NK-92 (cell line): Measurements from ENCODE around the gene ELAVL1.

Experiments
- DNase-seq: peaks from one replicate; lab custom pipeline; 2025; ENCODE audit not compliant: unreplicated experiment; lab: John Stamatoyannopoulos, UW

The ELAVL1 gene

DNA sequence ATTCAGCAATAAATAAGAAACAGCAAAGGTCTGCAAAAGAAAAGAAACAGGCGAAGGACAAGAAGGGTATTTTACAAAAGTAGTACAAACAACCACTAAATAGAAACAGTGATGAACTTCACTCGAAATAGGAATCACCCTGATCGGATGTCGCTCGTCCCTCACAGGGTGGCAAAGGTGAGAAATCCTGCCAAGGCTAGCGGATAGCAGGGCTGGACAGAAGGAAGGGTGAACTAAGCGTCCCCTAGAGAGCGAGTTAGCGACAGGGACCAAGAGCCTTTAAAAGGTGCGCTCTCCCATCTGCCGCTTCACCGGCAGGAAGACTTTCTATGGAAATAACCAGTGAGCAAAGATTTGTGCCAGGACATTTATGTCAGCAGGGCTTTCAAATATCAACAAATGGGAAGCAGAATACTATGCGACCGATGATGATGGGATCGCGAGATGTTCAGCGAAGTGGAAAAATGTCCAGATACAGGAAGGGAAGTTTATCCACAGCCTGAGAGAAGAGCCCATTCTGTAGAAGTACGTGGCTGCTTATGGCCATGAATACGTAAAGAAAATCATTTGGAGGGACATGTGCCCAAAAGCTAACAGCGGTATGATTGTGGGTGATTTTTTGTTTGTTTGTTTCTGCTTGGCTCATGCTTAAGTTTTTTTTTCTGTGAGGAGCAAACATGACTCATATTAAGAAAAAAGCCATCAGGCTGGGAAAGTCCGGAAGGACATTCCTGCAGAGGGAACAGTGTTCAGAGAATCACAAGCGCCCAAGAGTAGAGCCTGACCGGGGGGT lies 18.9 kb downstream of the ELAVL1 start:
- no peak for DNase-seq

- DNase-seq, result no peak
These were observed 19.9 kb downstream of the ELAVL1 start for GRCh38 chr19:7985481-7985911.

DNA sequence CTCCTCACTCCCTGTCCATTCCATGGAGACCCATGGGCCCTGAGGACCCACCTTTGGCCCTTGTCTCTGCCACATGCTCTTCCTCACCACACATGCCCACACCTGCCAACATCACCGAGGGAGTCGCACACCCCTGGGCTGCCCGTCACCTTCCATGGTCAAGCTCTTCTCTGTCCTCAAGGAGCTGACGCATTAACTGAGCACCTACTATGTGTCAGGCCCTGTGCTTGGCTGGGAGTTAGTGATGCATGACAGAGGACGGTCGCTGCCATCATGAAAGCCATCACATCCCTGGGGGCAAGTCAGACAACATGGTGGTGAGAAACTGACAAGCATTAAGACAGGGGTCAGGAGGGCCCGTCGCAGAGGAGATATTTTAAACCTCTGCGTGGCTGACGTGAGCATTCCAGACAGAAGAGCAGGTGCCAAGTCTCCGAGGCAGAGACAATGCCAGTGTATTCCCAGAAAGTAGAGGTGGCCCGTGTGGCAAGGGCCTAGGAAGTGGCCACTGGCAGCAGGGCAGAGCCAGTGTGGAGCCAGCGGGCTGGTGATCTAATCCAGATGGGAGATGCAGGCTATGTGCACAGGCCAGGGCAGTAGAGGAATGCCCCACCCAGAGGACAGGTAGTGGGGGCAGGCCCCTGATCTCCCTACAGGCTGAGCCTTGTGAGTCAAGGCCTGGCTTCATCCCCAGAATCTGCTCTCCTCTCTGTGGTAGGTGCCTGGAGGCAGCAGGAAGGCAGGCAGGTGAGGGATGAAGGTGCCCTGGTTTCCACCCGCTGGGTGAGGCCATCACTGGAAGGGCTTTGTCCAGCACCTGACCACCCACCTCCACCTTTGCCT lies 21.2 kb downstream of the ELAVL1 start:
- no peak for DNase-seq

- no peak for DNase-seq
These were observed 22.0 kb downstream of the ELAVL1 start for GRCh38 chr19:7983286-7983950.

DNA sequence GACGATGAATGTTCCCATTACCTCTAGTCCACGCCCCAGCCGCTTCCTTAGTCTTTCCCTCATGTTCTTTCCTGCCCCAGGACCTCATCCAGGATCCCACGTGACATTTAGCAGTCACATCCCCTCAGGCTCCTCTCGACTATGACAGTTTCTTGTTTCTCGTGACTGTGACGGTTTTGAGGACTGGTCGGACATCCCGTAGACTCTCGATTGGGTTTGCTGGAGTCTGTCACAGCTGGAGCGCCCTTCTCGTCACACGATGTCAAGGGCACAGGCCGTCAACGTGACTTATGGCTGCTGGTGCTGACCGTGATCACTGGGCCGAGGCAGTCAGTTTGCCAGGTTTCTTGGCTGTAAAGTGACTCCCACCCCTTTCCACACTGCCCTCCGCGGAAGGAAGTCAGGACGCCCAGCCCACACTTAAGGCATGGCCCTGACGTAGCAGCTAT lies 22.8 kb downstream of the ELAVL1 start:
- no peak for DNase-seq

DNA sequence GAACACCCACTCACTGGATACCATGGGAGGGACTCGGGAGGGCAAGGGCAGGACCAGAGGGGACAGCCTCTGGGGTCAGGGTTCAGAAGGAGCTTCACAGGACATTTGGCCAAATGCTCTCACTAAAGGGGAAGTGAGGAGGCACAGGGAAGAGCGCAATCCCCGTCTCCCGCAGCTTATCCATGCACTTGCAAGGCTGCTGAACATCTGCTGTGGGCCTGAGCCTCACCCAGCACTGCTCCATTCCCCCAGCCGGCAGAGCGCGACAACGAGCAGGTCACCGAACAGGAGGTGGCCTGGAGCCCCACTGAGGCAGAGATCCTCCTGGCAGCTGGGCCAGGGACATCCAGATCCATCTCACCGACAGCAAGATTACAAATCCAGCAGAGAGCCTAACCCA lies 23.3 kb downstream of the ELAVL1 start:
- no peak for DNase-seq

DNA sequence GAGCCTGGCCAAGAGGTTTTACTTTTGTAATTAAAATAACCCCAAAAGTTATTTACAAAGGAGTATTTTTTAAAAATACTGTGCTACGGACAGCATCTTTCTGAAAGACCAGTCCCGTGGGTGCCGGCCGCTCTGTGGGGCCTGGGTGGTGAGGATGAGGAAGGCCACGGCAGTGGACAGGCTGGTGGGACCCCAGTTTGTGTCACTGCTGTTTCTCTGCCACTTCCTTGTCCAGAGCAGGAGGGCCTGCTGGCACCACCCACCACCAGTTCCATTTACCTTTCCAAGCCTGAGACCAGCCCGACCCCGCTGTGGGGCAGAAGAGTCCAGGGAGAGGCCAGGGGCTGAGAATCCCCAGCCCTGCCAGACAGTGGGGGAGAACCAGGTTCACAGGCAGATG lies 23.8 kb downstream of the ELAVL1 start:
- DNase-seq, result no peak

DNA sequence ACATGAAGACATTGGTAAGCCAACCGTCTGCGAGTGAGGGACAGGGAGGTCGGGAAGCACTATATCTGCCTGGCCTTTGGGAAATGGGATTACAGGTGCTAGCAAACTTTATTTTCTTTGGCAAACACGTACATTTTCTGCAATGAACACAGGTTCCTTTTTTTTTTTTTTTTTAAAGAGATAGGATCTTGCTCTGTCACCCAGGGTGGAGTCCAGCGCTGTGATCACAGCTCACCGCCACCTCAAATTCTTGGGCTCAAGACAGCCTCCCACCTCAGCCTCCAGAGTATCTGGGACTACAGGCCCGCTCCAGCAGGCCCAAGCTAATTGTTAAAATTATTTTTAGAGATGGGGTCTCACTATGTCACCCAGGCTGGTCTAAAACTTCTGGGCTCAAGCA lies 24.2 kb downstream of the ELAVL1 start:
- no peak for DNase-seq

GRCh38 chr19:7980635-7981121 lies 24.8 kb downstream of the ELAVL1 start:
- no peak for DNase-seq

DNA sequence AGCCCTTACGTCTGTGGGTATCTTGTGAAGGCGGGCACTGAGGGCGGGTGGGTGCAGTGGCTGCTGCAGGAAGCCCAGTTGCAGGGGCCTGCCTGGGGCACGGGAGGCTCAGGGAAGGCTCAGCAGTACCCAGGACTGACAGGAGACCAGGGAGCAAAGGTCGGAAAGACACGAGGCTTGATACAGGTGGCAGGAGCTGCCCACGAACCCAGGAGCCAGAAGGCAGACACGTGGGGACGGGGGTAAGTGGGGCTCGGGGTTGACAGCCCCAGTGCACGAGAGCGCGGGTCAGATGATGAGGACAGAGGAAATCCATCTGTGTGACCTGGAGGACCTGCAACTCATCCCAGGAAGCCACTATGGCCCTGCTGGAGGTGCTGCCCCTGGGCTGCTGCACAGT lies 25.3 kb downstream of the ELAVL1 start:
- DNase-seq, result no peak

- no peak for DNase-seq
These were observed 25.9 kb downstream of the ELAVL1 start for GRCh38 chr19:7979559-7979958.

DNA sequence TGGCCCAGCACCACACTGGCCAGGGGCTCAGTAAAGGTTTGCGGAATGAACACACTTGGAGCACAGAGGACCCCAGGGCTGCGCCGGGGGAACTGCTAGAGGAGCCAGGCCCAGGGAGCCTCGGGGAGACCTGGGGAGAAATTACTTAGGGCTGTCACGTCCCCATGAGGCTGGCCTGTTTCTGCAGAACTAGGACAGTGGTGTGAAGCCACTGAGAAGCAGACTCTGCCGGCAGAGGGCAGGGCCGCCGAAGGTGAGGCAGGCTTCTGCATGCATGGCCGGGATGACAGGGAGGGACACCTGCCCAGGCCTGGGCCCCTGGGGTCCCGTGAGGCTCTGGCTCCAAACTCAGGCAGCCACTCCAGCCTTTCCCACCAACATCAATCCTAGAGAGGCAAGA lies 26.4 kb downstream of the ELAVL1 start:
- no peak for DNase-seq

- DNase-seq, result no peak
These were observed 27.1 kb downstream of the ELAVL1 start for GRCh38 chr19:7978179-7978825.

GRCh38 chr19:7977723-7978040 lies 27.8 kb downstream of the ELAVL1 start:
- DNase-seq, result no peak

- no peak for DNase-seq
These were observed 28.3 kb downstream of the ELAVL1 start for GRCh38 chr19:7977021-7977722.

DNA sequence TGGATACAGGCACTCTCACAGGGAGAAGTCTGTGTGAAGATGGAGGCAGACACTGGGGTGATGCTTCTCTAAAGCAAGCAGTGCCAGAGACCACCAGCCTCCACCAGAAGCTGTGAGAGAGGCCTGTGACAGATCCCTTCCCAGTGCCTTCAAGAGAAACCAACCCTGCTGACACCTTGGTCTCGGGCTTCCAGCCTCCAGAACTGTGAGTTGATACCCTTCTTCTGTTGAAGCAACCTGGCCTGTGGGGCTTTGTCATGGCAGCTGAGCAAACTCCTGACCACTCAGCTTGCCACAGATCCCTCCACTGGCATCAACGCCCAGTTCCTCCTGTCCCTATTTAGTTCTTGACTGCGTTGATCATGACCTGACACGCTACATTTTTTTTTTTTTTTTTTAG lies 29.0 kb downstream of the ELAVL1 start:
- DNase-seq, result no peak

- DNase-seq, result no peak
These were observed 30.4 kb downstream of the ELAVL1 start for GRCh38 chr19:7975037-7975436.

DNA sequence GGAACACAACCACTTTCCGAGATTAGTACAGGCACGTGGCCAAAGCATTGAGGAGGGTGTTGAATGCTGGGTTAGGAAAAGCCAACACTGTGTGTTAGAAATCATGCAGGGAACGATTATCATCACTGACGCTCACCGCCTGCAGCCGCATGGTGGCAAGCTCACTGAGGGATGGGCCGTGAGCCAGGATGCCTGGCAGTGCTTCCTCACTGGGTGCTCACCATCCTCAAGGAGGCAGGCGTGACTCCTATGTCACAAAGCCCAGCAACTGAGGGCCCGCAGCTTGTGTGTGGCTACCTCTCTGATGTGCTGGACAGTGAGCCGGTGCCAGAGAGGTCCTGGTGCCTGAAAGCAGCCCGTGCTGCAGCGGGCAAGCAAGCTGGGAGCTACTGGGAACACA lies 31.6 kb downstream of the ELAVL1 start:
- no peak for DNase-seq

GRCh38 chr19:7971553-7972520 lies 33.6 kb downstream of the ELAVL1 start:
- no peak for DNase-seq
